Measurements from ENCODE around the gene ERBB2.
A peak's percentile ranks its signal among the peaks of the same experiment; 100 is the strongest.

Gene ERBB2

GRCh38 chr17:39699818-39700147 lies at the start of gene ERBB2:
Gene ERBB2, plus strand, starts transcription at chr17:39700064. Its CDS starts 175 bp downstream, at chr17:39700239.
- no peak for DNase-seq

GRCh38 chr17:39650121-39650579 lies 49.7 kb upstream of the ERBB2 start:
- no peak for DNase-seq

GRCh38 chr17:39651923-39652586 lies 47.8 kb upstream of the ERBB2 start:
- no peak for DNase-seq

GRCh38 chr17:39652587-39653315 lies 47.1 kb upstream of the ERBB2 start:
- no peak for DNase-seq

GRCh38 chr17:39653316-39653661 lies 46.6 kb upstream of the ERBB2 start:
- no peak for DNase-seq

- peak; percentile 72 for DNase-seq
Observed at GRCh38 chr17:39653662-39654331, 46.1 kb upstream of the ERBB2 start.

GRCh38 chr17:39655105-39655504 lies 44.8 kb upstream of the ERBB2 start:
- no peak for DNase-seq

GRCh38 chr17:39658346-39658745 lies 41.5 kb upstream of the ERBB2 start:
- DNase-seq = no peak

GRCh38 chr17:39658760-39659159 lies 41.1 kb upstream of the ERBB2 start:
- DNase-seq = no peak

GRCh38 chr17:39659279-39660010 lies 40.4 kb upstream of the ERBB2 start:
- no peak for DNase-seq

GRCh38 chr17:39660011-39660360 lies 39.9 kb upstream of the ERBB2 start:
- no peak for DNase-seq

GRCh38 chr17:39660397-39661385 lies 39.2 kb upstream of the ERBB2 start:
- DNase-seq = no peak

GRCh38 chr17:39661744-39662541 lies 37.9 kb upstream of the ERBB2 start:
- no peak for DNase-seq

- DNase-seq = no peak
Observed at GRCh38 chr17:39662551-39663339, 37.1 kb upstream of the ERBB2 start.

- DNase-seq = no peak
Observed at GRCh38 chr17:39663340-39663687, 36.5 kb upstream of the ERBB2 start.

GRCh38 chr17:39663688-39664580 lies 35.9 kb upstream of the ERBB2 start:
- DNase-seq = no peak

GRCh38 chr17:39664581-39665561 lies 35.0 kb upstream of the ERBB2 start, which contains the start of gene TCAP:
Gene TCAP, plus strand, starts transcription at chr17:39665349. Its CDS starts 11 bp downstream, at chr17:39665360.
- no peak for DNase-seq

GRCh38 chr17:39665642-39666224 lies 34.1 kb upstream of the ERBB2 start:
- DNase-seq = no peak

Measured in activated T-cell treated with anti-CD3 and anti-CD28 coated beads for 4 hours (primary cell).